DMS53 treated with DMSO at 0.1 percent for 48 hours (cell line): ENCODE measurements around the gene FHOD1.

Experiments used
- DNase-seq: peaks from one replicate; lab custom pipeline; 2025; ENCODE audit not compliant: unreplicated experiment; lab: John Stamatoyannopoulos, UW

Gene FHOD1

DNA sequence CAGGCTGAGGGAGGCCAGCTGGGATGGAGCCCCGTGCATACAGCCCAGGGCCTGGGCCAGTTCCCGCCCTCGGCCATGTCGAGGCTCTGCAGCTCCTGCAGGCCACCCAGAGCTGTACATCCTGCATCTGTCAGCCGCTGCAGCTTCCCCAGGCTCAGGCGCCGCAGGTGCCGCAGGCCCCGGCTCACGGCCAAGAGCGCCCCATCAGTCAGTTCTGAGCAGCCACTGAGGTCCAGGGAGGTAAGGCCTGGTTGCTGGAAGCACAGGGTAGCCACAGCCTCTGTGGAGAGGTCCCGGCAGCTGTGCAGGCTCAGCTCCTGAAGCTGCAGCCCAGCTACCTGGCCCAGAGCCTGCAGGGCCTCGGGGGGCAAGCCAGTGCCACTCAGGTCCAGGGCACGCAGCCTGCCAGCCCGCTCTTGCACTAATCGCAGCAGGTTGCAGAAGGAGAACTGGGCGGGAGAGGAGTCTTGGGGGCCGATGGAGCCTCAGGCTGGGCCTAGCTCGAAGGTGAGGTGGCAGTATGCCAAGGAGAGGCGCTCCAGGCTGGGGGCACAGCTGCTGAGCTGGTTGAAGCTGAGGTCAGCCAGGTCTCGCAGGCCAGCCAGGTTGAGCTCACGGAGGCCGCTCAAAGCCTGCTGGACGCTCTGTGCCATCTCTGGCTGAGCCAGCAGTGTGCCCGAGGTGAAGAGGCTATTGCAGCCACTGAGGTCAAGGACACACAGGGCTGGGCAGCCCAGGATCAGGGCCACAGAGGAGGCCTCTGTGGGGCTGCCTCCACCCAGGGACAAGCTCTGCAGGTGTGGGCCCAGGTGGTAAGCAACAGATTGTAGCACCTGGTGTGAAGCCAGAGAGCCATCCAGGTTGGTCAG, 37.0 kb downstream of the FHOD1 start:
- DNase-seq: no peak

DNA sequence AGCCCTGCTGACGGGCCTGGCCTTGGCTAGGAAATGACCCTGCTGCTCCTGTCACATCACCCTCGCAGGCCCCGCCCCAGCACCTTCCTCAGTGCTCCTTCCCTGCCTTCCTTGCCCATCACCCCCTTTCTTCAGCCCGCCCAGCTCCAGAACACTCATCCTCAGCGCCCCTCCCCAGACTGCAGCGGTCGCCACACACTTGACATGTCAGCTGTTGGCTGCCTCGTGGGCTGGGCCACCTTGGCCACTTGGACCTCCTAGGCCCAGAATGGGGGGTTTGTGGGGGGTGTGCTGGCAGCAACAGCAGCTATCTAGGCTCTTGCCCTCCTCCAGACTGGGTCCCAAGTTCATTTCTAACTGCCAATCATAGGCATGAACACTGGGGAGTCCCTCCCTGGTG, 37.7 kb downstream of the FHOD1 start:
- no peak for DNase-seq

GRCh38 chr16:67208154-67208896, 39.0 kb downstream of the FHOD1 start:
- no peak for DNase-seq

- peak; percentile 6 for DNase-seq
Observed at GRCh38 chr16:67207249-67208091, 39.8 kb downstream of the FHOD1 start.

- DNase-seq: no peak
Observed at GRCh38 chr16:67206838-67207248, 40.4 kb downstream of the FHOD1 start.

DNA sequence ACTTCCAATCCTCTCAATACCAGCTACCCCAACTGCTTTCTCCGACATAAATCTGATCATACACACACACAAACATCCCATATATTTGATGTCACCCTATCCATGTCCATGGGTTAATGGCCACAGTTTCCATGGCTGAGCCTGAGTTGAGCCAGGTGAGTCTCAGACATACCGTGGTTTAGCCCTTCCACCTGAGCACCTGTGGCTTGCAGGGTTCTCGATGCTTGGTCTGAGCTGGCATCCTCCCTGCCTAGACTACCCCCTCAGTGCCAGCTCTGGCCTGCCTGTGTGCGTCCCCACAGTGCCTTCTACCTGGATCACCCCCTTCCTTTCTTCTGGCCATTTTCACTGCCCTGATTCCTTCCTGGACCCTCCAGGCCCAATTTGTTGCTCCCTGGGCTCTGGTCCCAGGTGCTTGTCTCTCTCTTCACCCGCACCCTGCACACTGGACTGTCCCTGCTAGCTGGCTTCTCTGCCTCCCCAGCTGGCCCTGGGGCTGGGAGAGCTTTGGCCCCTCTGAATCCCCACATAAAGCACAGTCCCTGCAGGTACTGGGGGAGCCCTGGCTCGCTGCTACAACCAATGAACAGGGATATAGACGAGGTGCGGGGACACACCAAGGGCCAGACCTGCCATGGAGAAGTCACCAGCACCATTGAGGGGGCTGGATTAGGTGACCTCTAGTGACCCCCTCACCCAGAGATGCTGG, 41.0 kb downstream of the FHOD1 start:
- no peak for DNase-seq

GRCh38 chr16:67204076-67204475, 43.2 kb downstream of the FHOD1 start:
- no peak for DNase-seq

GRCh38 chr16:67202956-67203493, 44.3 kb downstream of the FHOD1 start:
- no peak for DNase-seq

DNA sequence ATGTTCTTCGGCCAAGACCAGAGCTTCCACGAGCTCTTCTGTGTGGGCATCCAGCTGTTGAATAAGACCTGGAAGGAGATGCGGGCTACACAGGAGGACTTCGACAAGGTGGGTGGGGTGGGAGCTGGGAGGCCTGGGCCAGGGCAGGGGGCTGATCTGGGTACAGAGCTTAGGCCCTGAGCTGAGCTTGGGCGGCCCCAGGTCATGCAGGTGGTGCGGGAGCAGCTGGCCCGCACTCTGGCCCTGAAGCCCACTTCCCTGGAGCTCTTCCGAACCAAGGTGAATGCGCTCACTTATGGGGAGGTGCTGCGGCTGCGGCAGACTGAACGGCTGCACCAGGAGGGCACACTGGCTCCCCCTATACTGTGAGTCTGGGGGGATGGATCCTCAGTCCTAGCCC, 44.9 kb downstream of the FHOD1 start:
- DNase-seq: no peak

DNA sequence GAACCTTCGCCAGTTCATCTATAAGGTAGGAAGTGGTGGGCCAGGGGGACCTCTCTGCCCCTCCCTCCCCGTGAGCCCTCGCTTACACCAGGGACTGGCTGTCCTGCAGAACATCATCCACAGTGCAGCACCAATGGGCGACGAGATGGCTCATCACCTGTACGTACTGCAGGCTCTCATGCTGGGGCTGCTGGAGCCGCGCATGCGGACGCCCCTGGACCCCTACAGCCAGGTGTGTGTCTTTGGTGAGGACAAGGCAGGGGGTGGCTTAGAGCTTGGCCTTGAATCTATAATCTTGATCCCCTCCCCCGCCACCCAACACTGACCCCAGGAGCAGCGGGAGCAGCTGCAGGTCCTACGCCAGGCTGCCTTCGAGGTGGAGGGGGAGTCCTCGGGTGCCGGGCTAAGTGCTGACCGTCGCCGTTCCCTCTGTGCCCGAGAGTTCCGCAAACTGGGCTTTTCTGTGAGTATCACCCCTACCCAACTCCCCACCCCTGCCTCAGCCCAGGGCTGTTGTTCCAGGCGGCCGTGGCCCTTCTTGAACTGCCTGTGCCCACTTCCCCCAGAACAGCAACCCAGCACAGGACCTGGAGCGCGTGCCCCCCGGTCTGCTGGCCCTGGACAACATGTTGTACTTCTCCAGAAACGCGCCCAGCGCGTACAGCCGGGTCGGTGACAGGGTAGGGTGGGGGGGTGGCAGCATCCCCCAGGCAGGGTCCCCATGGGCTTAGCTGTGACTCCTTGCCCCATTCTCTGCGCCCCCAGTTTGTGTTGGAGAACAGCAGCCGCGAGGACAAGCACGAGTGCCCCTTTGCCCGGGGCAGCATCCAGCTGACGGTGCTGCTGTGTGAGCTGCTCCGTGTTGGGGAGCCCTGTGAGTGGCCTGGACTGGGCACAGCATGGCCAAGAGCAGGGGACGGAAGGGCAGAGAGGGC, 45.6 kb downstream of the FHOD1 start:
- no peak for DNase-seq

DNA sequence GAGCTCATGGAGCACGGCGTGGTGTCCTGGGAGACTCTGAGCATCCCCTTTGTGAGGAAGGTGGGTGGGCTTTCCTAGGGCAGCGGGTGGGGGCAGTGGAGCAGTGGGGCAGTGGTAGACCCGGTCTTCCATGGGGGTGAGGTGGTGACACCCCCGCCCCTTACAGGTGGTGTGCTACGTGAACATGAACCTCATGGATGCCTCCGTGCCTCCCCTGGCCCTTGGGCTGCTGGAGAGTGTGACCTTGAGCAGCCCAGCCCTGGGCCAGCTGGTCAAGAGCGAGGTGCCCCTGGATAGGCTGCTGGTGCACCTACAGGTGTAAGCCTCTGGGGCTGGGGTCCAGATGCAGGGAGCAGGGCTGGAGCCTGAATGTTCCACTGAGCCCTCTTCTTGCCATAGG, 46.8 kb downstream of the FHOD1 start:
- DNase-seq: no peak

GRCh38 chr16:67199808-67200198, 47.5 kb downstream of the FHOD1 start:
- no peak for DNase-seq

GRCh38 chr16:67199011-67199807, 48.1 kb downstream of the FHOD1 start, which contains the start of gene ELMO3:
ELMO3 (plus strand) TSS chr16:67199131; CDS start chr16:67199327, 196 bp downstream.
- DNase-seq: peak; percentile 60

DNA sequence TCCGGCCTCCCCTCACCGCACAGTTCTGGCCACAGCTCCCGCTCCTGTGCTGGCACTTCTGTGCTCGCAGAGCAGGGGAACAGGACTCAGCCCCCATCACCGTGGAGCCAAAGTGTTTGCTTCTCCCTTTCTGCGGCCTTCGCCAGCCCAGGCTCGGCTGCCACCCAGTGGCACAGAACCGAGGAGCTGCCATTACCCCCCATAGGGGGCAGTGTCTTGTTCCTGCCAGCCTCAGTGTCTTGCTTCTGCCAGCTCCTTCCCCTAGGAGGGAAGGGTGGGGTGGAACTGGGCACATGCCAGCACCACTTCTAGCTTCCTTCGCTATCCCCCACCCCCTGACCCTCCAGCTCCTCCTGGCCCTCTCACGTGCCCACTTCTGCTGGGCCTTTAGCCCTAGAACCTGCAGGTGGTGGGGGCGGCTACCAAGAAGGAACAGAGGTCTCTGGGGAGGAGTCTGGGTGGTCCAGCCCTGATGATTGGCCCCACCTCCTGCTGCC, 49.0 kb downstream of the FHOD1 start:
- peak; percentile 55 for DNase-seq

DNA sequence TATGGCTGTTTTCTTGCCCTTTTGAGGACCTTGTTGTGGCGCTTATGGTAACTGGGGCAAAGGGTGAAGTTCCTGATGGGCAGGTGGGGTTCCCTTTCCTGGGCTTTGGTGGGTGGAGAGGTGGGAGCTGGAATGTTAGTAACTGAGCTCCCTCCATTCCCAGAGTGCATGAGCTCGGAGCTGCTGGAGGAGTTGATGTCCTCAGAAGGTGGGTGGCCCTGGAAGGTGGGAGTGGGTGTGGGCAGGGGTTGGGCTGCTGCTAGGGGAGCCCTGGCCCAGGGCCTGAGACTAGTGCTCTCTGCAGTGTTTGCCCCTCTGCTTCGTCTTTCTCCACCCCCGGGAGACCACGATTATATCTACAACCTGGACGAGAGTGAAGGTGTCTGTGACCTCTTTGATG, 49.6 kb downstream of the FHOD1 start:
- DNase-seq: no peak

GRCh38 chr16:67196881-67197280, 50.4 kb downstream of the FHOD1 start:
- DNase-seq: no peak

- DNase-seq: no peak
Observed at GRCh38 chr16:67195676-67196075, 51.6 kb downstream of the FHOD1 start.

GRCh38 chr16:67194260-67194659, 53.0 kb downstream of the FHOD1 start:
- DNase-seq: no peak
